ENCODE results near the gene LYPD3. TPM values are rescaled to one million over a fixed set of nuclear protein-coding genes. Genes with fewer than 3 reads are reported as not detected.

The LYPD3 gene
- total and polyA plus RNA-seq, 2 experiments from 2014 or later: 4.6 to 13.2 TPM

- Histone ChIP-seq H3K27me3 (no peaks in the 10 kb centered on the region), H3K79me2 (no peaks in the 10 kb centered on the region), H4K20me1 (ENCODE audit: insufficient read depth, poor library complexity, severe bottlenecking) (no peaks in the 10 kb centered on the region), H3K9me2 (replicated peaks; ENCODE audit: insufficient read depth) (no peaks in the 10 kb centered on the region), H2AFZ (no peak overlapping the region), H3K4me2 (no peak overlapping the region), H3K4me3 (no peak overlapping the region), H3K36me3 (replicated peaks; ENCODE audit: insufficient read depth, low read depth) (no peaks in the 10 kb centered on the region), H3K9me3 (ENCODE audit: low read depth) (no peaks in the 10 kb centered on the region), H3K4me1 (ENCODE audit: insufficient read depth) (no peaks in the 10 kb centered on the region), H3K27ac (no peak overlapping the region)
- TF ChIP-seq EZH2phosphoT487 (IDR thresholded peaks at IDR 0.05; ENCODE audit: low read depth, severe bottlenecking, unreplicated experiment) (no peak), EZH2 (IDR thresholded peaks at IDR 0.05; ENCODE audit: borderline replicate concordance) (no peak)
- TF ChIP-seq, protein P1, sequence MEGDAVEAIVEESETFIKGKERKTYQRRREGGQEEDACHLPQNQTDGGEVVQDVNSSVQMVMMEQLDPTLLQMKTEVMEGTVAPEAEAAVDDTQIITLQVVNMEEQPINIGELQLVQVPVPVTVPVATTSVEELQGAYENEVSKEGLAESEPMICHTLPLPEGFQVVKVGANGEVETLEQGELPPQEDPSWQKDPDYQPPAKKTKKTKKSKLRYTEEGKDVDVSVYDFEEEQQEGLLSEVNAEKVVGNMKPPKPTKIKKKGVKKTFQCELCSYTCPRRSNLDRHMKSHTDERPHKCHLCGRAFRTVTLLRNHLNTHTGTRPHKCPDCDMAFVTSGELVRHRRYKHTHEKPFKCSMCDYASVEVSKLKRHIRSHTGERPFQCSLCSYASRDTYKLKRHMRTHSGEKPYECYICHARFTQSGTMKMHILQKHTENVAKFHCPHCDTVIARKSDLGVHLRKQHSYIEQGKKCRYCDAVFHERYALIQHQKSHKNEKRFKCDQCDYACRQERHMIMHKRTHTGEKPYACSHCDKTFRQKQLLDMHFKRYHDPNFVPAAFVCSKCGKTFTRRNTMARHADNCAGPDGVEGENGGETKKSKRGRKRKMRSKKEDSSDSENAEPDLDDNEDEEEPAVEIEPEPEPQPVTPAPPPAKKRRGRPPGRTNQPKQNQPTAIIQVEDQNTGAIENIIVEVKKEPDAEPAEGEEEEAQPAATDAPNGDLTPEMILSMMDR (IDR thresholded peaks at IDR 0.05; ENCODE audit: poor library complexity): no peak
- 94% methylated on average over 1 of the region's 1 CpG for WGBS (ENCODE audit: low lambda C conversion rate, missing lambda C conversion rate)
- no peak for DNase-seq (ENCODE audit: low spot score)
These were observed 42.7 kb downstream of the LYPD3 start for GRCh38 chr19:43422689-43423066.

GRCh38 chr19:43422000-43422688 lies 43.3 kb downstream of the LYPD3 start:
- Histone ChIP-seq H4K20me1 (ENCODE audit: insufficient read depth, poor library complexity, severe bottlenecking) (no peaks in the 10 kb centered on the region), H3K79me2 (no peaks in the 10 kb centered on the region), H3K4me1 (ENCODE audit: insufficient read depth) (no peaks in the 10 kb centered on the region), H3K4me3 (no peak overlapping the region), H3K27ac (no peak overlapping the region), H3K27me3 (no peaks in the 10 kb centered on the region), H3K36me3 (replicated peaks; ENCODE audit: insufficient read depth, low read depth) (no peaks in the 10 kb centered on the region), H3K9me2 (replicated peaks; ENCODE audit: insufficient read depth) (no peaks in the 10 kb centered on the region), H3K9me3 (ENCODE audit: low read depth) (no peaks in the 10 kb centered on the region), H2AFZ (no peak overlapping the region), H3K4me2 (no peak overlapping the region)
- TF ChIP-seq EZH2 (IDR thresholded peaks at IDR 0.05; ENCODE audit: borderline replicate concordance) (no peak), EZH2phosphoT487 (IDR thresholded peaks at IDR 0.05; ENCODE audit: low read depth, severe bottlenecking, unreplicated experiment) (no peak)
- TF ChIP-seq, protein P1 (IDR thresholded peaks at IDR 0.05; ENCODE audit: poor library complexity): no peak
- 88% methylated on average over 2 of the region's 2 CpGs for WGBS (ENCODE audit: low lambda C conversion rate, missing lambda C conversion rate)
- DNase-seq (ENCODE audit: low spot score): no peak

DNA sequence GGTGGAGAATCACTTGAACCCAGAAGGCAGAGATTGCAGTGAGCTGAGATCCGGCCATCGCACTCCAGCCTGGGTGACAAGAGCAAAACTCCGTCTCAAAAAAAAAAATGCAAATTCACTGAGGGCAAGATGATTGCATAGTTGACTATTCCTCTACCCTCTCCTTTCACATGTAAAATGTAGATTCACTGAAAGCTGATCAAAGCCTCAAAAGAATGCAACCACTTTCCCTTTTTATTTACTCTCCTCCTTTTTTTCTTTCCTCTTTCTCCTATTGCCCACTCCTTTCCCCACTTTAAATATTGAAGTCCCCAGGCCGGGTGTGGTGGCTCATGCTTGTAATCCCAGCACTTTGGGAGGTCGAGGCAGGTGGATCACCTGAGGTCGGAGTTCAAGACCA lies 44.5 kb downstream of the LYPD3 start:
- Histone ChIP-seq H3K4me3 (no peak overlapping the region), H4K20me1 (ENCODE audit: insufficient read depth, poor library complexity, severe bottlenecking) (no peaks in the 10 kb centered on the region), H3K27me3 (no peaks in the 10 kb centered on the region), H3K9me2 (replicated peaks; ENCODE audit: insufficient read depth) (no peaks in the 10 kb centered on the region), H3K4me2 (no peak overlapping the region), H3K27ac (no peak overlapping the region), H3K4me1 (ENCODE audit: insufficient read depth) (no peaks in the 10 kb centered on the region), H2AFZ (no peak overlapping the region), H3K36me3 (replicated peaks; ENCODE audit: insufficient read depth, low read depth) (no peaks in the 10 kb centered on the region), H3K79me2 (no peaks in the 10 kb centered on the region), H3K9me3 (ENCODE audit: low read depth) (no peaks in the 10 kb centered on the region)
- 70% methylated on average over 6 of the region's 6 CpGs for WGBS (ENCODE audit: low lambda C conversion rate, missing lambda C conversion rate)
- no peak for DNase-seq (ENCODE audit: low spot score)
- TF ChIP-seq, protein P1 (IDR thresholded peaks at IDR 0.05; ENCODE audit: poor library complexity): no peak
- TF ChIP-seq EZH2phosphoT487 (IDR thresholded peaks at IDR 0.05; ENCODE audit: low read depth, severe bottlenecking, unreplicated experiment) (no peak), EZH2 (IDR thresholded peaks at IDR 0.05; ENCODE audit: borderline replicate concordance) (no peak)

Data from hepatocyte (in vitro differentiated cells).